Ectodermal cell (in vitro differentiated cells): Measurements from ENCODE around the gene TBC1D17.

Experiments used
- H3K27ac ChIP-seq: 2 replicates; pipeline ENCODE4 v1.7.0; 2013; ENCODE audit warnings: mild to moderate bottlenecking, low read depth, low read length; ENCODE audit not compliant: insufficient read depth, poor library complexity, severe bottlenecking
- H3K27me3 ChIP-seq: 2 replicates; pipeline ENCODE4 v1.7.0; 2013; ENCODE audit warnings: mild to moderate bottlenecking, low read length; ENCODE audit not compliant: insufficient read depth, control insufficient read depth, poor library complexity, severe bottlenecking
- H3K36me3 ChIP-seq: one replicate; pipeline ENCODE4 v1.7.0; 2013; ENCODE audit warnings: low read length; ENCODE audit not compliant: control insufficient read depth, insufficient read depth
- H3K4me1 ChIP-seq: one replicate; pipeline ENCODE4 v1.7.0; 2013; ENCODE audit warnings: low read length; ENCODE audit not compliant: control insufficient read depth, insufficient read depth
- H3K4me3 ChIP-seq: 2 replicates; pipeline ENCODE4 v1.7.0; 2013; ENCODE audit warnings: low read depth, low read length, control low read depth; ENCODE audit not compliant: insufficient read depth
- H3K9me3 ChIP-seq: 2 replicates; pipeline ENCODE4 v1.7.0; 2013; ENCODE audit warnings: mild to moderate bottlenecking, low read length, moderate library complexity; ENCODE audit not compliant: control insufficient read depth
- WGBS, 2 experiments: methylation state at CpG; one replicate each; pipeline ENCODE4 v1.1.7; 2013; ENCODE audit warnings: missing lambda C conversion rate in 2 of 2; 5-methylcytosine and 5-hydroxymethylcytosine counted together

Gene TBC1D17

DNA sequence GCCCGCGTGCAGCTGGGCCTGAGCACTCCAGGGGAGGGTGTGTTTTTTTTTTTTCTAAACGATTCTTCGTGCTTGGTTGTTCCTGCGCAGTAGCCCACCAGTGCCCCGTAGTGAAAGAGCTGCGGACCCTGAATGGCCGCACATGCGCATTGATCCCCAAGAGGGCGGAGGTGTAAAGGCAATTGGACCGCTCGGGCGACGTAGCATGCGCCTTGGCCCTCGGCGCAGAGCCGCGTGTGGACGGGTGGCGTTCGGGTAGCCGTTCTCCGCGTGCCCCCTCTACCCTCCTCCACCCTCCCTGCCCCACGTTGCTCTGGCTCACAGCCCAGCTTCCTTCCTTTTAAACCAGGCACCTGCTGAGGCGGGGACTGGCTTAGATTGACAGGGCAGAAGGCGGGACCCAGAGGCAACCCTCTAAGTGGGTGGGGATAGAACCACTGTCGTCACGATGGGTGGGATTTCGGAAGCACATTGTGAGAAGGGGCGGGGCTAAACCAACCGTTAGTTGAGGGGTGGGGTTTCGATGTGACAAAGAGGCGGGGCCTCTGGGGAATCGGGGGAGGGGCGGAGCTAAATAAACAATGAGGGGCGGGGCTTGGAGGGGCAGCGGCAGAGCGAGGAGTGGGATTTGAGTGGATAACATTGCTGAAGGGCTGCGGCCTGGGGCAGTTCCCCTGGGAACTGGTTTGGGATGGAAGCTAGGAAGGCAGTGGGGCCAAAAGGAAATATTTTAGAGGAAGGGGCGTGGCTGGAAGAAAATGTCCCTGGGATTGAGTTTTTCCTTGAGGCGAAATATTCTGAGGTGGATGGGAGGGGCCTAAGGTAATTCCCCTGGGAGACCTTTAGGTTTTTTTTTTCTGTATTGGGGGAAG, 52.3 kb downstream of the TBC1D17 start:
- 3% methylated on average over 43 of the region's 43 CpGs for WGBS, 2 experiments
- H3K36me3 ChIP-seq, result peaks cover 16% of the 10 kb centered on the region
- H3K9me3 ChIP-seq, result no peaks in the 10 kb centered on the region
- H3K27ac ChIP-seq, result peak overlapping the region; percentile 93
- H3K27me3 ChIP-seq, result no peaks in the 10 kb centered on the region
- H3K4me3 ChIP-seq, result peak overlapping the region; percentile 78
- peaks cover 10% of the 10 kb centered on the region for H3K4me1 ChIP-seq

DNA sequence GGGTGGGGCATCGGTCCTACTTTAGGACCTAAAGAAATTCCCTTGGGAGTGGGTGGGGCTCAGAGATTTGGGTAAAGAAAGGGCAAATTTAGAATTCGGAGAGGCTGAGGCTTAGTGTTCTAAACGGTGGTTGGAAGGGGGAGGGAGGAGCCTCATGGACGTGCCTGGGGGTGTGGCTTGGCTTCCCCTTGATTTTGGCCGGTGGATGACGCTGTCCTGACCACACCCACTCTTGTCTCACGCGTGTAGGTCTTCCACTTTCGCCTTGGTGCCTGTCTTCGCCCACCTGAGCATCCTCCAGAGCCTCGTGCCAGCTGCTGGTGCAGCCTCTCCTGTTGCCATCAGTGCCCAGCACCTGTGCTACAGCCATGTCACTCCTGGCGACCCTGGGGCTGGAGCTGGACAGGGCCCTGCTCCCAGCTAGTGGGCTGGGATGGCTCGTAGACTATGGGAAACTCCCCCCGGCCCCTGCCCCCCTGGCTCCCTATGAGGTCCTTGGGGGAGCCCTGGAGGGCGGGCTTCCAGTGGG, 53.0 kb downstream of the TBC1D17 start:
- H3K4me1 ChIP-seq, result peaks cover 10% of the 10 kb centered on the region
- peak overlapping the region; percentile 2 for H3K4me3 ChIP-seq
- no peaks in the 10 kb centered on the region for H3K9me3 ChIP-seq
- no peaks in the 10 kb centered on the region for H3K27me3 ChIP-seq
- no peak overlapping the region for H3K27ac ChIP-seq
- 67 to 72% methylated on average over 15 of the region's 15 CpGs for WGBS, 2 experiments
- H3K36me3 ChIP-seq, result peaks cover 16% of the 10 kb centered on the region

DNA sequence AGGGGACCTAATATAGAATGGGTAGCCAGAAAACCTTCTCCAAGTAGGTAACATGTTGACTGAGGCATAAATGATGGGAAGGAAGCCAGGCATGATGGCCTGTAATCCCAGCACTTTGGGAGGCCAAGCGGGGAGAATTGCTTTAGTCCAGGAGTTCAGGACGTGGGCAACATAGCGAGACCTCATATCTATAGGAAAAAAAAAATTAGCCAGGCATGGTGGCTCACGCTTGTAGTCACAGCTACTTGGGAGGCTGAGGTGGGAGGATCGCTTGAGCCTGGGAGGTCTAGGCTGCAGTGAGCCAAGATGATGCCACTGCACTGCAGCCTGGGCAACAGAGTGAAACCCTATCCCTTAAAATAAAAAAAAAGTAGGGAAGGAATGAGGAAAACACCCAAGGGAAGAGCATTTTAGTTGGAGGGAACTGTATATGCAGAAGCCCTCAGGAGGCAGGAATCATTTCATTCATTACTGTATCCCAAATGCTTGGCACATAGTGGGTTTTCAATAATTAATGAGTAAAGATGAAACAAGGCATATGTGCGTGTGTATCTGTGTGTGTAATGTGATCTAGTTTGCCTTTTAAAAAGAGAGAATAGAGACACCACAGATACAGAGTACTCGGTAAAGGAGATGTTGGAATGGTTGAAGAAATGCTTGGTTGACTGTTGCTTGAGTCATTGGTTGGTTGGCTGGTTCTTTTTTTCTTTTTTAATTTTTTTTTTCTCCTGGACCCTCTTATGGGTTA, 54.0 kb downstream of the TBC1D17 start:
- Histone ChIP-seq H3K4me1 (peaks cover 10% of the 10 kb centered on the region), H3K36me3 (peaks cover 16% of the 10 kb centered on the region), H3K27ac (no peak overlapping the region), H3K4me3 (no peak overlapping the region), H3K9me3 (no peaks in the 10 kb centered on the region), H3K27me3 (no peaks in the 10 kb centered on the region)
- WGBS, 2 experiments, result 92 to 94% methylated on average over 7 of the region's 7 CpGs

DNA sequence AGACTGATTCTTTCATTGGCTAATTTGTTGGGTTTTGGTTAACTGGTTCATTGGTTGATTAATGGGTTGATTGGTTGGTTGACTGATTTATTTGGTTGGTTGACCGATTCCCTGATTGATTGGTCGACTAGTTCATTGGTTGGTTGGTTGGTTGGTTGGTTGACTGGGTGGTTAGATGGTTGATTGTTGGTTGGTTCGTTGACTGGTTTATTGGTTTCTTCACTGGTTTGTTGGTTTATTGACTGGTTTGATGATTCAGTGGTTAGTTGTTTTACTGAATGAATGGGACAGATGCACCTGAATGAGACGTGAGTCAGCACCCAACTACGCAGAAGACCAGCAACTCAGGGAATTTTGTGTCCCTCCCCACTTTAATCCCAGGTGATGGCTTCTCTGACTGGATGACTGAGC, 54.5 kb downstream of the TBC1D17 start:
- no peak overlapping the region for H3K4me3 ChIP-seq
- WGBS, 2 experiments, result 89 to 94% methylated on average over 5 of the region's 5 CpGs
- H3K27ac ChIP-seq, result no peak overlapping the region

DNA sequence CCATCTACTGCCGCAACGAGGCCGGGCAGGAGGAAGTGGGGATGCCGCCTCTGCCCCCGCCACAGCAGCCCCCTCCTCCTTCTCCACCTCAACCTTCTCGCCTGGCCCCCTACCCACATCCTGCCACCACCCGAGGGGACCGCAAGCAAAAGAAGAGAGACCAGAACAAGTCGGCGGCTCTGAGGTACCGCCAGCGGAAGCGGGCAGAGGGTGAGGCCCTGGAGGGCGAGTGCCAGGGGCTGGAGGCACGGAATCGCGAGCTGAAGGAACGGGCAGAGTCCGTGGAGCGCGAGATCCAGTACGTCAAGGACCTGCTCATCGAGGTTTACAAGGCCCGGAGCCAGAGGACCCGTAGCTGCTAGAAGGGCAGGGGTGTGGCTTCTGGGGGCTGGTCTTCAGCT, 55.2 kb downstream of the TBC1D17 start:
- Histone ChIP-seq H3K27ac (no peak overlapping the region), H3K36me3 (peaks cover 4% of the 10 kb centered on the region), H3K4me1 (peaks cover 6% of the 10 kb centered on the region), H3K4me3 (no peak overlapping the region), H3K27me3 (no peaks in the 10 kb centered on the region), H3K9me3 (no peaks in the 10 kb centered on the region)
- 95 to 97% methylated on average over 25 of the region's 25 CpGs for whole genome bisulfite sequencing, 2 experiments

More for the DNA sequence above, 54.5 kb downstream of the TBC1D17 start:
- Histone ChIP-seq H3K27me3 (no peaks in the 10 kb centered on the region), H3K36me3 (peaks cover 10% of the 10 kb centered on the region), H3K9me3 (no peaks in the 10 kb centered on the region), H3K4me1 (peaks cover 7% of the 10 kb centered on the region)

DNA sequence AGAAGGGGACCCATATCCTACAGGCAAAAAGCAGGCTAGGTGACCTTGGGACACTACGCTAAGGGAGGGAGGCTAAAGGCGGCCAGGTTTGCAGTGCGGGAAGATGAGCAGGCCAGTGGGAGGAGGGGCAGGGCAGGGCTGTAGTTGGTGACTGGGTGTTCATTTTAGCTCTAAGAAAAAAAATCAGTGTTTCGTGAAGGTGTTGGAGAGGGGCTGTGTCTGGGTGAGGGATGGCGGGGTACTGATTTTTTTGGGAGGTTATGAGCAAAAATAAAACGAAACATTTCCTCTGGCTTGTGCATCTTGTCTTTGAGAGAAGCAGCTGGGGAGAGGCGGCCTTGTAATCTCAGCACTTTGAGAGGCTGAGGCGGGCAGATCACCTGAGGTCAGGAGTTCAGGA, 56.1 kb downstream of the TBC1D17 start:
- H3K27me3 ChIP-seq, result no peaks in the 10 kb centered on the region
- H3K9me3 ChIP-seq, result no peaks in the 10 kb centered on the region
- H3K36me3 ChIP-seq, result no peaks in the 10 kb centered on the region
- H3K4me1 ChIP-seq, result peaks cover 6% of the 10 kb centered on the region
- no peak overlapping the region for H3K27ac ChIP-seq
- 85 to 88% methylated on average over 8 of the region's 8 CpGs for WGBS, 2 experiments
- H3K4me3 ChIP-seq, result no peak overlapping the region

DNA sequence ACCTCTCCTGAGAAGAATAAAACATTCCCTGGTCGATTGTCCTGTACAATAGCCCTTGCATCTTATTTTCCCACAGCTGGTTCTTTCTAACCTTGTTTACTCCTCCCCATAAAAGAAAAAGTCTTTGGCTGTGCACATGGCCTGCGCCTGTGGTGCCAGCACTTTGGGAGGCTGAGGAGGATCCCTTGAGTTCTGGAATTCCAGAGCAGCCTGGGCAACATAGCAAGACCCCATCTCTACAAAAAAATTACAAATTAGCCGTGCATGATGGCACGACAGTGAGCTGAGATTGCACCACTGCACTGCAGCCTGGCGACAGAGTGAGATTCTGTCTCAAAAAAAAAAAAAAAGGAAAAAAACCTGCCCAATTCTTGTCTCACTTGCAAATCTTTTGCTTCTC, 59.0 kb downstream of the TBC1D17 start:
- Histone ChIP-seq H3K27ac (no peak overlapping the region), H3K27me3 (no peaks in the 10 kb centered on the region), H3K9me3 (no peaks in the 10 kb centered on the region), H3K4me3 (no peak overlapping the region), H3K36me3 (no peaks in the 10 kb centered on the region), H3K4me1 (peaks cover 6% of the 10 kb centered on the region)
- 85 to 89% methylated on average over 5 of the region's 5 CpGs for WGBS, 2 experiments

DNA sequence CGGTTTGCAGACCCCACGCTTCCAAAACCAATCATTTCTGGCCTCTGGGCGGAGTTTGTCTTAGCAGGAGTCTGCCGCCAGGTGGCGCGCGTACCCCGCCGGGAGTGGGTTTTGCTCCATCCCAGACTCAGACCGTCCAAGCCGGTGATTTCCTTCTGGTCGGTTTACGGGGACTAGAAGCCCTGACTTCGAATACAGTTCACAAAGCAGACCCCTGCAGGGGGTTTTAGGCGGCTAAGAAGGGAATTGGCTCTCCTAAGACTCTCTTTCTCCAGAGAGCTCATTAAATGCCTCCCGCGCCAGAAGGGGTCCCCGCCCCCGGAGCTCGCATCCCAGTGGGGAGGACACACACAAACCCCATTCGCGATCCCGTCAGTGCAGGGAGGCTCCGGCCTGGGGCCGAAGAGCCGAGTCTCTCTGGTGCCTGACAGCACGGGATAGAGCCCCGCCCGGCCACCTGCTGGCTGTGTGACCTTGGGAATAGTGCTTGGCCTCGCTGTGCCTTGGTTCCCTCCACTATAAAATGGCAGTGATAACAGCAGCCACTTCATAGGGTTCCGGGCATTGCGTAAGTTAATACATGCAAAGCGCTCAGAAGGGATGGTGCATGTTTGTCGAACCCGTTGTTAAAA, 60.4 kb downstream of the TBC1D17 start:
- H3K4me3 ChIP-seq, result peak overlapping the region; percentile 17
- no peaks in the 10 kb centered on the region for H3K9me3 ChIP-seq
- no peak overlapping the region for H3K27ac ChIP-seq
- WGBS, 2 experiments, result 22 to 24% methylated on average over 35 of the region's 35 CpGs
- H3K36me3 ChIP-seq, result no peaks in the 10 kb centered on the region
- H3K4me1 ChIP-seq, result peaks cover 6% of the 10 kb centered on the region
- H3K27me3 ChIP-seq, result no peaks in the 10 kb centered on the region
